Duodenal mucosa (tissue), 2 donors: Measurements from ENCODE around the gene CCDC137.

Experiments
- H3K27ac ChIP-seq: one replicate; pipeline ENCODE4 v1.7.0; 2013; ENCODE audit warnings: low read depth, low read length
- H3K27me3 ChIP-seq, 2 donors: one replicate each; pipeline ENCODE4 v1.7.0; 2013; ENCODE audit warnings: low read length in 2 of 2, control low read depth in 1 of 2; ENCODE audit not compliant: insufficient read depth in 2 of 2, control insufficient read depth in 1 of 2
- H3K36me3 ChIP-seq, 2 donors: one replicate each; pipeline ENCODE4 v1.7.0; 2013; ENCODE audit warnings: low read length in 2 of 2, control low read depth in 1 of 2; ENCODE audit not compliant: insufficient read depth in 2 of 2, control insufficient read depth in 1 of 2
- H3K4me1 ChIP-seq, 2 donors: one replicate each; pipeline ENCODE4 v1.7.0; 2013; ENCODE audit warnings: low read length in 2 of 2, control low read depth in 1 of 2; ENCODE audit not compliant: insufficient read depth in 2 of 2, control insufficient read depth in 1 of 2
- H3K4me3 ChIP-seq, 2 donors: one replicate each; pipeline ENCODE4 v1.7.0; 2013; ENCODE audit warnings: low read length in 2 of 2, low read depth in 1 of 2
- H3K9ac ChIP-seq, 2 donors: one replicate each; pipeline ENCODE4 v1.7.0; 2013; ENCODE audit warnings: low read length in 2 of 2, low read depth in 1 of 2
- H3K9me3 ChIP-seq, 2 donors: one replicate each; pipeline ENCODE4 v1.7.0; 2013; ENCODE audit warnings: low read length in 2 of 2, control low read depth in 1 of 2; ENCODE audit not compliant: control insufficient read depth in 1 of 2

The CCDC137 gene

DNA sequence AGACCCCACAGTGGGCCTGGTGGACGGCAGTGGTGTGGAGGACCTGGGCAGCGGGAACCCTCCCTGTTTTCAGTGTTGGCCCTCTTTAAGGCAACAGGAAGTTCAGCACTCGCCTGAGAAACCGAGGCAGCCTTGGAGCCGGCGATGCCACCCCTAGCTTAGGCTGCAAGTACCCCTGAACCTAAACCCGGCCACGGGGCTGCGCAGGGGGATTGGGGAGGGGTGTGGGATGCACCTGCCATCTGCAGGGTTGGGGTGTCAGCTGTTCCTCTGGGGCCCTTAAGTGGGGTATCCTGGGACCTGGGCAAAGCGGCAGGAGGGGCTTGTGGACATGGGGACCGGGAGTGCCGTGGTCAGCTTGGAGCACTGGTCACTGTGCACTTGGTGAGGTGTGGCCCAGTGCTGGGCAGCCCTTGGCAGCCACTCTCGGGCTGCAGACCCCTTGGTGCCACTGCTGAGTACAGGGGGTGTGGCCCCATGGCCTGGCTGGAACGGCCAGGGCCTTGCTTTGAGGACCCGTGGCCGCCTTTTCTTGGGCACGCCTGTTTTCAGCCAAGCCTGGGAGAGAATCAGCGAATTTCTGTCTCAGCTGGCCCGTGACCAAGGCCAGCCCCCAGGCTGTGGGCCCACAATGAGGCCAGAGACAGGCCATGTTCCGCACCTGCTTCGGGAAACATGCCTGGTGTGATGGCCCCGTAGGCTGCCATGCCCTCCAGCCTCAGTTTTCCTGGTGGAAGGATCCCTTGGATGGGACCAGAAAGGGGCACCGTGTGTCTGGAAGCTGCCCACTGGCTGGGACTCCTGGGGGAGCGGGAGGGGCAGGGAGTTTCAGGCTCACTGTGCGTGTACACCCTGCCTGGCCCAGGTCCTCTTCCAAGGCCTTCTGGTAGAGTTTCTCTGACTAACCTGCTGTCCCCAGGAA, 41.4 kb downstream of the CCDC137 start:
- Histone ChIP-seq H3K9ac (no peak overlapping the region), H3K27me3 (no peaks in the 10 kb centered on the region), H3K4me1 (peaks cover 30 to 32% of the 10 kb centered on the region in 2 donors), H3K36me3 (peaks cover 8 to 38% of the 10 kb centered on the region in 2 donors), H3K4me3 (no peak overlapping the region), H3K9me3 (no peaks in the 10 kb centered on the region), H3K27ac (no peak overlapping the region)

DNA sequence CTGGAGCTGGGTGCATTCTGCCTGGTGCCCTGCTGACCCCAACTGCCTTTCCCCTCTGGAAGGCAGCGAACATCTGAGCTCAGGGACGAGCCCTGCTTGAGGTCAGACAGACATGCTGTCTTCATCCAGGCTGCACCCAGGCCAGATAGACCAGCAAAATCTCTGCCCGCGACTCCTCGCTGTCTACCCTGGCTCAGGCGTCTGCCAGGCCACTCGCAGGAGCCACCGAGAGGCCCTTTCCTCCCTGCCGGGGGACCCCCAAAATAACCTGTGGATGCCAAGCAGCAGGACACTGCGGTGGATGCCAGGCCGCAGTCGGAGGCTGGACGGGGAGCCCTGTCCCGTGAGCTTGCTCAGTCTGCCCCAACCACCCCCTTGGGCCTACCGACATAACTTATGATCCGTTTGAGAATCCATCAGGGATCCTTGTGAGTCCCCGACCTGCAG, 42.2 kb downstream of the CCDC137 start:
- no peak overlapping the region for H3K9ac ChIP-seq
- H3K9me3 ChIP-seq: no peaks in the 10 kb centered on the region
- peaks cover 8 to 38% of the 10 kb centered on the region in 2 donors for H3K36me3 ChIP-seq
- H3K4me3 ChIP-seq: no peak overlapping the region
- no peak overlapping the region for H3K27ac ChIP-seq
- peaks cover 36 to 39% of the 10 kb centered on the region in 2 donors for H3K4me1 ChIP-seq
- H3K27me3 ChIP-seq: no peaks in the 10 kb centered on the region

DNA sequence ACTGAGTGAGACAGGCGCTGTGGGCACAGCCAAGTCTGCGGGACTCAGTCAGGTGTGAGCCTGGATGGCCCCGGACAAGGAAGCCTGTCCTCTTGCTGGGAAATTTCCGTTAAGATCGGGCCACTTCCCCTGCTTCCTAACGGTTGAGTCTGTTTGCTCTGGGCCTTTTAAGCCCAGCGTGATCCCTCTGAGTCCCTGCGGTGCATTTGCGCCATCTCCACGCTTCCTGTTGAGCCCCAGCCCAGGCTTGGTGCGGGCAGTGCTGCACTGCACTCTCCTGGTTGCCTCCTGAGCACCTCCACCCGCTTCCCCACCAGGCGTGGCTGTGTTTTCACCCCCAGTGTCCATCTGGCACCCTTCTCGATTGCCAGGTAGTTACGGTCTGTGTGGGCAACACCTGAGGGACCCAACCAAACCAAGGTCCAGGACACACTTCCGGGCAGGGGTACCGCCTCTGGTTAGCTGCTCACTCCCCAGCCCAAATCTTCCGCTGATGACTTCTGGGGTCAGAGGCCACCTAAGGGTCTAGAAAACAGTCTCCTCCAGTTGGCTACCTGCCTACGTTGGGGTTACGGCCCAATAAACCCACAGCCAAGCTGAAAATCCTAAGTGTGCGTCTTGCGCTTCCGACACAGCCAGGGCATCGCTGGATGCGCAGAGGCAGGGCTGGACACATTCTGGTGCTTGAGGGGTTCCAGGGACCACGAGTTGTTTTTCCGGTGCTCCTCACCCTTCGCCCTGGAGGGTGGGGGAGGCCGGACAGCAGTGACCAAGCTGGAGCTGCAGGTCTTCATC, 44.2 kb downstream of the CCDC137 start:
- H3K9me3 ChIP-seq: no peaks in the 10 kb centered on the region
- peaks cover 25 to 40% of the 10 kb centered on the region in 2 donors for H3K4me1 ChIP-seq
- no peaks in the 10 kb centered on the region for H3K27me3 ChIP-seq
- H3K27ac ChIP-seq: no peak overlapping the region
- H3K9ac ChIP-seq: peak overlapping the region; percentile 40 to 52
- peak overlapping the region; percentile 43 to 58 for H3K4me3 ChIP-seq
- H3K36me3 ChIP-seq: peaks cover 8 to 30% of the 10 kb centered on the region in 2 donors

DNA sequence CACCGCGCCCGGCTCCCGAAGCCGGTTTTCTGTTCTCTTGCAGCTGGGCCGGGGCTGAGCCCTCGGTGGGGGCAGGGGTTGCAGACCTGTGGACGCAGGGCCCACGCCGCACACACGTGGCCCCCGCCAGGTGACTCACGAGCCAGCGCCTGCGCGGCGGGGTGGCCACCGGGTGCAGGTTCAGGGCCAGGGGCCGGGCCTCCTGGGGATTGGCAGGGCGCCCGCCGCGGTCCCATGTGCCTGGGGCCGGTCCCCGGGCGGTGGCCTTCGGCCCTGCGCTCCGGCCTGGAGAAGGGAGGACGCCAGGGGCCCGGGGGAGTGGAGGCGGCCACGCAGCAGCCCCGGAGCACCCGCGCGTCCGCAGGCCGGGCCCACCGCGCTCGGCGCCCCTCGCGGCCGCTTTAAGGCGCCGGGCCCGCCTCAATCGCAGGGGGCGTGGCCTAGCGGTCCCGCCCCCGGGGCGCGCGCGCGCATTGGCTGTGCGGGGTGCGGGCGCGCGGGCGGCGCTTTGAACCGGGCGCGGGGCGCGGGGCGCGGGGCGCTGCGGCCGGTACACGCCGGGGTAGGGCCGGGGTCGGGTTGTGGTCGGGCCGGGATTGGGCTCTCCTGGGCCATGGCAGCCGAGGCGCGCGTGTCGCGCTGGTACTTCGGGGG, 45.4 kb downstream of the CCDC137 start, which contains the start of gene SLC25A10:
TSS of gene SLC25A10 (plus strand) at position 471 of the 654 bp plus-strand sequence. CDS start at position 614, 143 bp downstream.
- Histone ChIP-seq H3K9ac (peak within 1 kb of the TSS; percentile 70 to 75), H3K4me1 (peaks cover 25 to 40% of the 10 kb centered on the region in 2 donors), H3K36me3 (peaks cover 4 to 22% of the 10 kb centered on the region in 2 donors), H3K27me3 (no peaks in the 10 kb centered on the region), H3K27ac (peak within 1 kb of the TSS; percentile 50), H3K4me3 (peak within 1 kb of the TSS; percentile 66 to 75), H3K9me3 (no peaks in the 10 kb centered on the region)

DNA sequence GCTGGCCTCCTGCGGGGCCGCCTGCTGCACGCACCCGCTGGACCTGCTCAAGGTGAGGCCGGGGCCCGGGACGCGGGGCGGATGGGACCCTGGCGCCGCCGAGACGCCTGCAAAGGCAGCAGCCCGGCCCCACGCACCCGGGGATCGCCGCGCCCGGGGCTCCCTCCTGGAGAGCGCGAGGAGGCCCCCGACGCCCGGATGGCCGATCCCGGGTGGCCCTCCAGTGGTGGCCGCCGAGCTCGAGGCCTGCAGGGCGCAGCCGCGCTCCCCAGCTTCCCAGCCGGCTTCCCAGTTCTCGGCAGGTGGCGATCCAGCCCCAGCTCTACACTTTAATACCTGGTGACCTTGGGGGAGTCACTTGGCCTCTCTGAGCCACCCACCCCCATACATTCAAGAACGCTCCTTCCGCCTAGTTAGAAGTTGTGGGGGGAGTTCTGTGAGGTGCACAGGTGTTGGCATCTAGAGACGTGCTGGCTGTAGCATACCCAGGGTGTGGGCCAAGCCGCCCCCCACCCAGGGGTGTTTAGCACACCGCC, 46.0 kb downstream of the CCDC137 start:
- H3K27me3 ChIP-seq: no peaks in the 10 kb centered on the region
- peak overlapping the region; percentile 50 for H3K27ac ChIP-seq
- peaks cover 25 to 40% of the 10 kb centered on the region in 2 donors for H3K4me1 ChIP-seq
- peak overlapping the region; percentile 66 to 75 for H3K4me3 ChIP-seq
- H3K9ac ChIP-seq: peak overlapping the region; percentile 70 to 75
- no peaks in the 10 kb centered on the region for H3K9me3 ChIP-seq
- H3K36me3 ChIP-seq: peaks cover 4 to 17% of the 10 kb centered on the region in 2 donors

DNA sequence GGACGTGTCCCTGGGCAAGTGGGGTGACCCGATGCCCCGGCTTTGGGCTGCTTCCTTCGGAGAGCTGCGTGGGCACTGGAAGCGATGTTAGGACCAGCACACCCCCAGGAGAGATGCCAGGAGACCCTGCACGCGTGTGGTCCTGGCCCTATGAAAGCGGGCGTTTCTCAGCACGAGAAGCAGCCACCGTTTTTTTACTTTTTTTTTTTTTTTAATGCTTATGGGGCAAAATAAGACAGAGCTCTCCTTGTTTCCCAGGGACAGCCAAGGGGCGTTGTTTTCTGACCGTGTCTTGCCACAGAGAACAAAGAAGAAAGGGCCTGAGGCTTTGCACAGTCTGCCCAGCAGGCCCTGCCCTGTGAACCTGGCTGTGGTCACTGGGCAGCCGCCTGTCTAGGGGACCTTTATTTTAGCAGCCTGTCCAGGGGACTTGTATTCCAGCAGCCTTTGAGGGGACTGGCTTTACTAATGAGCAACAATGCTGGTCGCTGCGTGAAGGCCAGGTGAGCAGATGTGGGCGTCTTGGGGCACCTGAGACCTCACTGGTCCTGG, 46.5 kb downstream of the CCDC137 start:
- Histone ChIP-seq H3K9me3 (no peaks in the 10 kb centered on the region), H3K9ac (peak overlapping the region; percentile 70 to 75), H3K4me3 (peak overlapping the region; percentile 66 to 75), H3K36me3 (peaks cover 4 to 15% of the 10 kb centered on the region in 2 donors), H3K4me1 (peaks cover 25 to 40% of the 10 kb centered on the region in 2 donors), H3K27me3 (no peaks in the 10 kb centered on the region), H3K27ac (no peak overlapping the region)

DNA sequence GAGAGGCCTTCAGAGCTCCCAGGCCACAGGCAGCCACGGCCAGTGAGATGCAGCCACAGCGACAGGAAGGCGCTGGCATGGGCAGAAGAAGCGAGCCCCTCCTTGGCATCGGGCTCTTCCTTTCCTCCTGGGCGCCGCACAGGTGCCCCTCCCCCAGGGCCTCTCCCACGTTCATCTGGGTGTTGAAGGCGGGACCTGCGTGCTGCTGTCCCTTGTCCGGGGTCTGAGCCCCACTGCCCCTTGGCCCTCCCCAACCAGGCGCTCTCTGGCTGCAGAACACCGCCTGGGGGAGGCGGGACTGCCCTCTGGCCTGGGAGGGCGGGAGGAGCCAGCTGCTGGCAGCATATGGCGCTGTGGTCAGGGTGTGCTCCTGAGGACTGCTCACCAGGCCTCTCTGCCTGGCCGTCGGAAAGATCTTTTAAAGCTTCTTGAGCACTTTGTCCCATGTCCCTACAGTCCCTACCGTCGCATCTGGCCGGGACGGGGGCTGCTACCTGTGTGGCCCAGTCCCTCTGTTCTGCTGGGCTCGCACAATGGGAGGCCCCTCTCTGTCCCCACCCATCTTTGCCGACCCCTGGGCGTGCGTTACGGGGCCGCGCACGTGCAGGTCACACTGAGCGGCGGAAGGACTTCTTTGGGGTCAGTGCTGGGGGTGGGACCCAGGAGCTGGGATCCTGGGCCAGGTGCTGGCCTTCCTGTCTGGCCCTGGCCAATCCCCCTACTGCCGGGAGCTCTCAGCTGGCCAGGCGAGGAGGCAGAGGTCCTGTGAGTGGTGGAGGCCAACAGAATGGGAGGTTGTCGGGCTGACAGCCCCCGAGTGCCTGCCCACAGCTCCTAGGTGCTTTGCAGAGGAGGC, 47.2 kb downstream of the CCDC137 start:
- peaks cover 4 to 8% of the 10 kb centered on the region in 2 donors for H3K36me3 ChIP-seq
- H3K4me1 ChIP-seq: peaks cover 25 to 40% of the 10 kb centered on the region in 2 donors
- H3K27ac ChIP-seq: peak overlapping the region; percentile 3
- peak overlapping the region; percentile 70 to 75 for H3K9ac ChIP-seq
- H3K9me3 ChIP-seq: no peaks in the 10 kb centered on the region
- no peaks in the 10 kb centered on the region for H3K27me3 ChIP-seq
- H3K4me3 ChIP-seq: peak overlapping the region; percentile 66 to 75

DNA sequence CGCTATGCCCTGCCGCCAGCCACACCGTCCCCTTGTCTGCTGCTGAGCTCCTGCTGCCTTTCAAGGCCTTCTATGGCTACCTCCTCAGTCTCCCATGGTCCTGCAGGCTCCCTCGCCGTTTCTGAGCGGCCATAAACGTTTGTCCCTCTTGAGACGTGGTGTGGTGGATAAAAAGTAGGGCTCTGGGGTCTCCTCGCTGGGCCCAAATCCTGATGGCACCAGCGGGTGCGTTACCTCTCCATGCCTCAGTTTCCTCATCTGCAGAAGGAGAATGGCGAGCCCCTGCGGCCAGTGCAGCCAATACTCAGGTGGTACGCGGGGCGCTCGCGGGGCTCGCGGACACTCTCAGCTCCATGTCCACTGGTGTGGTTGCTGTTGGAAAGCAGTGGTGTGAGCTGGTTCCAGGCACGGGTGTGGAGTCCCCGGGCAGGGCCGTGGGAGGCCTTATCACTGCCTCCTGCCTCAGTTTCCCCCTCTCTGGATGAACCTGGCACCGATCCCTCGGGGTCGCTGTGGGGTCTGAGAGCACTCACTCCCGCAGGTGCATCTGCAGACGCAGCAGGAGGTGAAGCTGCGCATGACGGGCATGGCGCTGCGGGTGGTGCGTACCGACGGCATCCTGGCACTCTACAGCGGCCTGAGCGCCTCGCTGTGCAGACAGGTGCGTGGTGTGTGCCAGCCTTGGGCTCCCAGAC, 48.0 kb downstream of the CCDC137 start:
- no peak overlapping the region for H3K27ac ChIP-seq
- peak overlapping the region in 1 of 2 donors; percentile 70 for H3K9ac ChIP-seq

More for the DNA sequence above, 48.0 kb downstream of the CCDC137 start:
- H3K9me3 ChIP-seq: no peaks in the 10 kb centered on the region
- peaks cover 4 to 11% of the 10 kb centered on the region in 2 donors for H3K36me3 ChIP-seq
- peak overlapping the region in 1 of 2 donors; percentile 66 for H3K4me3 ChIP-seq
- H3K27me3 ChIP-seq: no peaks in the 10 kb centered on the region
- H3K4me1 ChIP-seq: peaks cover 25 to 40% of the 10 kb centered on the region in 2 donors
